EH (cell line): ENCODE data around the gene SEPTIN2.
"Not testable (repeated sequence)": the region's sequence is repeated elsewhere in the genome, so short reads cannot be mapped to it uniquely, and the experiment has no call there.

Source experiments
- DNase-seq: peaks from one replicate; pipeline ENCODE4 v3.0.0-alpha.2; 2015; ENCODE audit warnings: low read depth

SEPTIN2 gene

GRCh38 chr2:241350878-241351639, 35.3 kb downstream of the SEPTIN2 start:
- DNase-seq: no peak

- no peak for DNase-seq
These were observed 35.9 kb downstream of the SEPTIN2 start for GRCh38 chr2:241351640-241352031.

- DNase-seq: no peak
These were observed 36.5 kb downstream of the SEPTIN2 start for GRCh38 chr2:241352227-241352626.

- DNase-seq: peak; percentile 71
These were observed 39.2 kb downstream of the SEPTIN2 start for GRCh38 chr2:241354668-241355658.

GRCh38 chr2:241355983-241356870, 40.5 kb downstream of the SEPTIN2 start, which contains the start of gene FARP2:
Gene FARP2, plus strand, starts transcription at chr2:241356285. Its CDS starts 16,823 bp downstream, at chr2:241373108.
- peak; percentile 99 for DNase-seq

- no peak for DNase-seq
These were observed 41.1 kb downstream of the SEPTIN2 start for GRCh38 chr2:241356871-241357260.

- DNase-seq: no peak
These were observed 41.8 kb downstream of the SEPTIN2 start for GRCh38 chr2:241357531-241357930.

- no peak for DNase-seq
These were observed 42.7 kb downstream of the SEPTIN2 start for GRCh38 chr2:241358470-241358869.

GRCh38 chr2:241359481-241360045, 43.8 kb downstream of the SEPTIN2 start:
- no peak for DNase-seq

- DNase-seq: peak; percentile 24
These were observed 47.7 kb downstream of the SEPTIN2 start for GRCh38 chr2:241363426-241363825.

- DNase-seq: no peak
These were observed 49.1 kb downstream of the SEPTIN2 start for GRCh38 chr2:241364781-241365180.

- DNase-seq: no peak
These were observed 51.0 kb downstream of the SEPTIN2 start for GRCh38 chr2:241366678-241367077.

GRCh38 chr2:241368643-241369042, 52.9 kb downstream of the SEPTIN2 start:
- no peak for DNase-seq

- no peak for DNase-seq
These were observed 56.8 kb downstream of the SEPTIN2 start for GRCh38 chr2:241372361-241372992.

- DNase-seq: no peak
These were observed 57.7 kb downstream of the SEPTIN2 start for GRCh38 chr2:241373446-241373845.

- not testable (repeated sequence) for DNase-seq
These were observed 58.2 kb downstream of the SEPTIN2 start for GRCh38 chr2:241373906-241374305.

- no peak for DNase-seq
These were observed 59.6 kb downstream of the SEPTIN2 start for GRCh38 chr2:241375300-241375699.

- DNase-seq: peak; percentile 48
These were observed 61.1 kb downstream of the SEPTIN2 start for GRCh38 chr2:241376808-241377207.

GRCh38 chr2:241378816-241379215, 63.1 kb downstream of the SEPTIN2 start:
- DNase-seq: peak; percentile 56

GRCh38 chr2:241379481-241380480, 64.1 kb downstream of the SEPTIN2 start:
- peak; percentile 87 for DNase-seq
